Measurements from ENCODE around the gene LRSAM1.
A peak's percentile ranks its signal among the peaks of the same experiment; 100 is the strongest.

GRCh38 chr9:127525401-127526188, 74.3 kb downstream of the LRSAM1 start:
- no peak for TF ChIP-seq POLR2A (IDR thresholded peaks at IDR 0.05)
- TF ChIP-seq, protein P1, sequence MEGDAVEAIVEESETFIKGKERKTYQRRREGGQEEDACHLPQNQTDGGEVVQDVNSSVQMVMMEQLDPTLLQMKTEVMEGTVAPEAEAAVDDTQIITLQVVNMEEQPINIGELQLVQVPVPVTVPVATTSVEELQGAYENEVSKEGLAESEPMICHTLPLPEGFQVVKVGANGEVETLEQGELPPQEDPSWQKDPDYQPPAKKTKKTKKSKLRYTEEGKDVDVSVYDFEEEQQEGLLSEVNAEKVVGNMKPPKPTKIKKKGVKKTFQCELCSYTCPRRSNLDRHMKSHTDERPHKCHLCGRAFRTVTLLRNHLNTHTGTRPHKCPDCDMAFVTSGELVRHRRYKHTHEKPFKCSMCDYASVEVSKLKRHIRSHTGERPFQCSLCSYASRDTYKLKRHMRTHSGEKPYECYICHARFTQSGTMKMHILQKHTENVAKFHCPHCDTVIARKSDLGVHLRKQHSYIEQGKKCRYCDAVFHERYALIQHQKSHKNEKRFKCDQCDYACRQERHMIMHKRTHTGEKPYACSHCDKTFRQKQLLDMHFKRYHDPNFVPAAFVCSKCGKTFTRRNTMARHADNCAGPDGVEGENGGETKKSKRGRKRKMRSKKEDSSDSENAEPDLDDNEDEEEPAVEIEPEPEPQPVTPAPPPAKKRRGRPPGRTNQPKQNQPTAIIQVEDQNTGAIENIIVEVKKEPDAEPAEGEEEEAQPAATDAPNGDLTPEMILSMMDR (IDR thresholded peaks at IDR 0.05), result peak; percentile 24 to 60 (median 52)

Measured in adrenal gland (tissue), 5 donors.